Activated naive CD4-positive, alpha-beta T cell treated with Interleukin-2 at 50 U/mL for 16 hours (primary cell): ENCODE results near the gene CFAP54.
"Not testable (repeated sequence)": the region's sequence is repeated elsewhere in the genome, so short reads cannot be mapped to it uniquely, and the experiment has no call there.

Experiments used
- DNase-seq: peaks from one replicate; pipeline ENCODE4 v3.0.0-alpha.2; 2020

Gene CFAP54

DNA sequence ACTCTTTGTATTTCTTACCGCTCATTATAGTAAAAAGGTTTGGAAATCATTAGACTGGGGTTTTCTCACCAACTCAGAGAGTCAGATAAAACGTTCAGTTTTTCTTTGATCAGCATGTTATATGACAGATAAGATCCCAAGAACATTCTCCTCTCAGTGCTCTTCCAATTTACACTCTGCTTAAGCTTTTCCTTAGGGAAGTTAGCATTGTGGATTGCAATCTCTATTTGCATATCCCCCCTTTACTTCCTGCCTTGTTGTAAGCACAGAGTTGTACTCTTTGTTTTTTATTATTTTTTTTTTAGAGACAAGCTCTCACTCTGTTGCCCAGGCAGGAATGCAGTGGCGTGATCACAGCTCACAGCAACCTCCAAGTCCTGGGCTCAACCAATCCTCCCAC, 11.4 kb upstream of the CFAP54 start:
- no peak for DNase-seq

DNA sequence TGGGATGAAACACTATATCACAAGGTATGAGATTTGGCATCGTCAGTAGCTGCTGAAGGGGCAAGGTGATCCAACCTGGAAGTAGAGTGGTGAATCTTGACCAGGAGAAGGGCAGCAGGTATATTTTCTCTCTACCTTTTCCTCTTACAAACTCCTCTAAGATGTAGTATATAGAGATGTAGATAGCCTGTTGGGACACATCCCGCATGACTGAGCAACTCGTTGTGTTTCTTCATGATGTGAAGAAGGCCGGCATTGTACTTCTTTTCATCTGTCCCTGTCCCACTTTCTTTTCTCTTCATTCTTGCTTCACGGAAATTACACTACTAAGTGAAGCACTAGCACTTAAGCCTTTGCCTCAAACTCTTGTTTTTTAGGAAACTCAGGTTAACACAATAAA, 7.3 kb upstream of the CFAP54 start:
- no peak for DNase-seq

DNA sequence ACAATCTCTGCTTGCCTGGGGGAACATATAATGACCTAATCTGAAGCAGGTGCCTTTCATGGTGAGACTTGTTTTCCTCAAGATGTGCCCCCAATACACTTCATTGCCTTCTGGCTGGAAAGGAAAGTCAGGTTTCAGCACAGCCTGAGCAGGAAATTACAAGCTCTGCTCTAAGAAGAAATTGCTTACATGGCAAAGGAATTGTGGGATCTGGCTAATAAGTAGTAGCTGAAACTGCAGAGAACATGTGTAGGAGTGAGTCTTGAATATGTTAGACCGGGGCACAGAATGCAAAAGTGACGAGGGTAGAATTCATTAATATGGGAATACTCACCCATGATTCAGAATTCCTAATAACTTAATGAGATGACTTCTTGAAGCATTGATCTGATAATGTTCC, 6.3 kb upstream of the CFAP54 start:
- DNase-seq = no peak

DNA sequence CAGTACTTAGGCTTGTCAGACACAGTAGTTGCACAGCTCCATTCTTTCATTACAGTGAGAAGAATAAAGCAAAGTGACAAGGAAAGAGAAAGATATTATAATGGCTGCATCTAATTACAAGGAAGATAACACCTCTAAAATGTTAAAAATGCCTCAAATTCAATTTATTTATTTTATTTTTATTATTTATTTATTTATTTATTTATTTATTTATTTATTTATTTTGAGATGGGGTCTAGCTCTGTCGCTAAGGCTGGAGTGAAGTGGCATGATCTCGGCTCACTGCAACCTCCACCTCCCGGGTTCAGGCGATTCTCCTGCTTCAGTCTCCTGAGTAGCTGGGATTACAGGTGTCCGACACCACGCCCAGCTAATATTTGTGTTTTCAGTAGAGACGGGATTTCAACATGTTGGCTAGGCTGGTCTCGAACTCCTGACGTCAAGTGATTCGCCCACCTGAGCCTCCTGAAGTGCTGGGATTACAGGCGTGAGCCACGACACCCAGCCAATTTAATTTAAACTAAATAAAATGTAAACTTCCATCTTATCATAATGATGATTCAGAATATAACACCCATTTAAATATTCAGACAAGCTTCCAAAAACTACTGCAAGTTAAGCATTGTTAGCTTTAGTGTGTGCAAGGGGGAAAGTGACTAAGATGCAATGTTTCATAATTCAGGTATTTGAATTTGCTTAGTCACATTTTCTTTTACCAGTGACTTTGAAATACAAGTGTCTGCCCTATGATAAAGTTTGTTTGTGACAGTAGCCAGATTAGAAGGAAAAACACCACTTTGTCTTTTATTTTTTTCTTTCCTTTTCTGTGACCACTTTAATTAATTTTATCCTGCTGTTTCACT, 2.4 kb upstream of the CFAP54 start:
- no peak for DNase-seq

DNA sequence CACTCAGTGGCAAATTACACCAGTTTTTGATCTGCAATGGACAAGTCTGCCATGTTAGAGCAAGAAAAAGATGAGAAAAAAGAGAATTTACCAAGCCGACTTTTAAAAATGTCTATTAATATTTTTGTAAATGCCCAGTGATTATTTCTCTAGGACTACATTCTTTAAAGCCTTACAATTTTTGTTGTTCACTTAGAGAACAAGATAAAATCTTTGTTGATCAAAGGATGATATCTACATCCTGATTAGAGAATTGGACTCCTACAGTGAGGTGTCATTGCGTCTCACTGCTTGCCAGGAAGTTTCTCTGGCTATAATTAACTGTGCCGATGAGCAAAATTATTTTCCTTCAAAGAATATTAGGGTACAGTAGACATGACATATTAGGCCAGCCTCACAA, 1.7 kb upstream of the CFAP54 start:
- DNase-seq = no peak

DNA sequence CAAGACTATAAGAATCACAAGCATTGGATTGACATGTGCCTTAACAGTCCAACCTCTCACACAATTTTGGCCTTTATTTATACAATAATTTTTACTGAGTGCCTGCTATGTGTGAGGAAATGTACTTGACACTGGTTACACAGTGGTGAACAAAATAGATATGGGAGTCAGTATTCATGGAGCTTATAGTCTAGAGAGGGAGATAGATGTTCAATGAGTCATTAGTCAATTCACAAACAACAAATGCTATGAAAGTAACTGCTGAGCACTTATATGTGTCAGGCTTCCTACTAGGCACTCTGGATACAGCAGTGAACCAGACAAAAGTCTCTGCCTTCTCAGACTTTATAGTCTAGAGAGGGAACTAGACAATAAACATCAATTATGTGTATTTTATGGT, 3.7 kb downstream of the CFAP54 start:
- no peak for DNase-seq

DNA sequence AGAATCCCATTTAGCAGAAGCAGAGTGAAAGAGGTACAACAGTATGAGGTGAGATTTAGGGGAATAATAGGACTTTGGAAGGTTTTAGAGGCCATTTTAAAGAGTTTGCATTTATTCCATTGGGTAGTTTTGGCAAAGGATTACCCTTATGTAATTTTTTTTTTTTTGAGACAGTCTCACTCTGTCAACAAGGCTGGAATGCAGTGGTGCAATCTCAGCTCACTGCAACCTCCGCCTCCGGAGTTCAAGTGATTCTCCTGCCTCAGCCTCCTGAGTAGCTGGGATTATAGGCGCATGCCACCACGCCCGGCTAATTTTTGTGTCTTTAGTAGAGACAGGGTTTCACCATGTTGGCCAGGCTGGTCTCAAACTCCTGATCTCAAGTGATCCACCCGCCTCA, 4.8 kb downstream of the CFAP54 start:
- DNase-seq = not testable (repeated sequence)

DNA sequence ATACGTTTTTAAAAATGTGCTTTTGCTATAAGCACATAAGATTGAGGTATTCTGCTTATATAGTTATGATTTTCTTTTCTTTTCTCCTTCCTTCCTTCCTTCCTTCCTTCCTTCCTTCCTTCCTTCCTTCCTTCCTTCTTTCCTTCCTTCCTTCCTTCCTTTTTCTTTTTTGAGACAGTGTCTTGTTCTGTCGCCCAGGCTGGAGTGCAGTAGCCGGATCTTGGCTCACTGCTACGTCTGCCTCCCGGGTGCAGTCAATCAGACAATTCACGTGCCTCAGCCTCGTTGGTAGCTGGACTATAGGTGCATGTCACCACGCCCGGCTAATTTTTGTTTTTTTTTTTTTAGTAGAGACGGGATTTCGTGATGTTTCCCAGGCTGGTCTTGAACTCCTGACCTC, 5.8 kb downstream of the CFAP54 start:
- DNase-seq = no peak

DNA sequence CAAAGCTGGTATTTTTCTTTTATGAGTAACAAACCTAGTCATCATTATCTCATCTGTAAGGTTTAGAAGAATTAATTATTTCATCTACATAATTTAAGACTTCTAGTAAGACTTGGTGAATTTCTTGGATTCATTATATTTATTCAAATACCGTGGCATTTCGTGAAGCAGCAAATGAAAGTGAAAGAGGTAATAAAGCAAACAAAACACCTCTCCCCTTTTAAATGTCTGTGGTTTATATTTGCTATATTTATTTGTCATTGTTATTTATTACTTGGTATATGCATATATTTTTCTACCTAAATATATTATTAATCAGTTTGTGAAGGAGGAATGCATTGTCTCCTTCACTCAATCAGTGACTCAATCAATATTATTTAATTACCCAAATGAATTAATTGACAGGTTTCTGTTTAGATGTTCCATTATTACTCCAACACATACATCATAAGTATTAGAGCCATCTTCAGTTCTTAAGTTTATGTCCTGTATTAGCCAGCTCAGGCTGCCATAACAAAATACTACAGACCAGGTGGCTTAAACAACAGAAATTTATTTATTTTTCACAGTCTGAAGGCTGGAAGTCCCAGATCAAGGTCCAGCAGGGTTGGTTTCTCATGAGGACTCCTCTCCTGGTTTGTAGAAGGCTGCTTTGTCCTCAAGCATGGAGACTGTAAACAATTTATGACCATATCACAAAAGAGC, 6.6 kb downstream of the CFAP54 start:
- DNase-seq = no peak

DNA sequence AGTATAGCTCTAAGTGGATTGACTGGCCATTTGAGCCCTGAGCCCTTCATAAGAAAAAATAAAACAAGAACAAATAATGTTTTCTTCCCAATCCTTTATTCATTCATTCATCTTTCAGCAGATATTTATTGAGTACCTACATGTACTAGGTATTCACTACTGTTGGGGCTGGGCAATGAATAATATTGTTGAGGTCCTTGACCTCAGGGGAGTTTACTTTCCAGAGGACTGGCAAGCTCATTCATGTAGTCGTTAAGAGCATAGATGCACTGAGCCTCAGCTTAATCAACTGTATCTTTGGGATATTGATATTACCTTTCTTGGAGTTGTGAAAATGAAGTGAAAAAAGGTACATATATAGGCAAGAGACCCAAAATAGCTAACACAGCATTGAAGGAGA, 7.6 kb downstream of the CFAP54 start:
- no peak for DNase-seq

DNA sequence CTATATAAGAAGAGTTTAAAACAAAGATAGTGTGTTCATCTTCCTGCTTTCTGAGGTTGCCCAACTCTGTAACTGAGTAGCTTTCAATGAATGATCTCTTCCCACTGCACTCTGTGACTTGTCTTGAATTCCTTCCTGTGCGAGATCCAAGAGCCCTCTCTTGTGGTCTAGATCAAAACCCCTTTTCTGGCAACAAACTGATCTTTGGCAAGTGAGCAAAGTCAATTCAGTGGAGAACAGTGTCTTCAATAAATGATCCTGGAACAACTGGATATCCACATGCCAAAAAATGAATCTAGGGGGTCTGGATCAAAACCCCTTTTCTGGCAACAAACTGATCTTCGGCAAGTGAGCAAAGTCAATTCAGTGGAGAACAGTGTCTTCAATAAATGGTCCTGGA, 8.5 kb downstream of the CFAP54 start:
- no peak for DNase-seq

DNA sequence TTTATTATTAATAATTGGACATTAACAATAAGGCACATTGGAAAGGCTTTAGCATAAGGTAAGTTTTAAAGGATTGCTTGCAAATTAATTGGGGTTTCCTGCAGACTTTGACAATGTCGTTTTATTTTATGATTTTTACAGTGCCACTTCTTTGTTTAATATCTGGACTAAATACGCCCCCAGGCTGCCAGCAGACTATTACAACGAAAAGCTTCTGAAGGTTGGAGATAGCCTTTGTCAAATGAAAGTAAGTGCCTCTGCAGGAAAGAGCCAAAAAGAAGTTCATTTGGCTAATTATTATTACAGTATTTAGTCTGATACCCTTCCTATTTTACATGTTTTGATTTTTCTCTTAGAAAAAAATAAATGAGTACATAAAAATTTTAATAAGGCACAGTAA, 11.3 kb downstream of the CFAP54 start:
- DNase-seq = no peak

DNA sequence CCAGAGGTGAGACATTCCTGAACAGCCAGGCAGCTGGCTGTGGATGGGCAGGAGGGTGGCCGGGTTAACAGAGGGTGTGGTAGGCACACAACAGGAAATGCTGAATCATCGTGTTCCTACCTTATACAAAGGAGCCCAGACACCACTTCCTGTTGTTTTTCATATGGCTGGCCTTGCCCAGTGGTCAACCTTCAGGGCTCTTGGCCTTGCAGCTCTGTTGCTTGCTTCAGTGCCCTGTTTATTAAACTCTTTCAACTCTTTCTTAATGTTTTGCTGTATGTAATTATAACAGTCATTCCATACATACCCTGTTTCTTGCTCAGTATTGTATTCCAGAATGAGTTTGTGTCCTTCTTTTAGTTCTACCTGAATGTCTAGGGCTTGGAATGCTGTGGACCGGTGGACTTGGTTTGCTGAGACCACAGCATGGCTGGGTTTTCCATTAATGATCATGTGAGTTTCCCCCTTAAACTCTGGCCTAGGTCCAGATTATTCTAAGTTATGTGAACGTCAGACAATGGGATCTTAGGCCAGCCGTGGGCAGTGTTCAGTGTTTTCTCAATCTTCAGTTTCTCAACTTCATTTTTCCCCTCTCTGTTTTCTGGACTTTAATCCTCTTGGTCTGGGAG, 11.9 kb downstream of the CFAP54 start:
- peak; percentile 34 for DNase-seq

DNA sequence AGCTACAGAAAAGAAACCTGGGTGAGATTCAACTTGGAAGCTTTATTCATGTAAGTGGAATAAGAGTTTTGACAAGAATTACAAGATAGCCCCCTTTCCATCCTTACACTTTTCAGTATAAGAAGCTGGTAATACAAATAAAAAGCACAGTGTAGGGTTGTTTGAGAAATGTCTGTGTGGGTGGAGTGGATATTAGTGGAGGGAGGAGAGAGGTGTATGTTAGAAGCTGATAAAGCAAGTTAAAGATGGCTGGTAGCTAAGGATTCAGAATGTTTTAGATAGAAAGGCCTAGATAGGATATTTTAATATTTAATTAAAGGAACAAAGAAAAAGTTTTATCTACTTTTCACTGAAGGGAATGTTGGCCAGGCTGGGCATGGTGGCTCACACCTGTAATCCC, 12.5 kb downstream of the CFAP54 start:
- DNase-seq = no peak

DNA sequence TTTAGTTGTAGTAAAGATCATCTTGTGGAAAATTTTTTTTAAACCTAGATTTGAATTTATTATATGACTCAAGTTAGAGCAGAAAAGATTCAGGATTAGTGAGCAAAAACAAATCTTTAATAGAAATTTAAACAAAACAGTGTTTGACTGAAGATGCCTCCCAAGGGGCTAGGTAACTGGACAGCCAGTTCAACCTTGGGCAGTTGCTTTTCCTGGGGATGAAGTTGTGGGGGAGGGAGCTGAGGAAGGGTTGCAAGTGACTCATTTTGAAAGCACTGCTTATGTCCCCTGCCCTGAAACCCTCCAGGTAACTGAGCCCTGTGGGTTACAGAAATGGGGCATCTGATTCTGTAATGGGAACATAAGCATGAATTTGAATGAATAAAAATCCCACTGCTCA, 13.1 kb downstream of the CFAP54 start:
- peak; percentile 12 for DNase-seq

DNA sequence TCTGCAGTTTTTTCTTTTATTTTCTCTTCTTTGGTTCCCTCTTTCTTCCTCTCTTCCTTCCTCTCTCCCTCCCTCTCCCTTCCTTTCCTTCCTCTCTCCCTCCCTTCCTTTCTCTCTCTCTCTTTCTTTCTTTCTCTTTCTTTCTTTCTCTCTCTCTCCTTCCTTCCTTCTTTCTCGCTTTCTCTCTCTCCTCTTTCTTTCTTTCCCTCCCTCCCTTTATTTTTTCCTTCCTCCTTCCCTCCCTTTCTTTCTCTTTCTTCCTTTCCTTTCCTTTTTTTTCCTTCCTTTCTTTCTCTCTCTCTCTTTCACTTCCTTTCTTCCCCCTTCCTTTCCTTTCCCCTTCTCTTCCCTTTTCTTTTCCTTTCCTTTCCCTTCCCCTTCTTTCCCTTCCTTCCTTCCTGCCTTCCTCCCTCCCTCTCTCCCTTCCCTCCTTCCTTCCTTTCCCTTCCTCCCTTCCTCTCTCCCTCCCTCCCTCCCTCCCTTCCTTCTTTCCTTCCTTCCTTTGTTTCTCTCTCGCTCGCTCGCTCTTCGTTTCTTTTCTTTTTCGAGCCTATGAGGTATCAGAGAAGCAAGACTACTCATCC, 13.7 kb downstream of the CFAP54 start:
- DNase-seq = no peak

DNA sequence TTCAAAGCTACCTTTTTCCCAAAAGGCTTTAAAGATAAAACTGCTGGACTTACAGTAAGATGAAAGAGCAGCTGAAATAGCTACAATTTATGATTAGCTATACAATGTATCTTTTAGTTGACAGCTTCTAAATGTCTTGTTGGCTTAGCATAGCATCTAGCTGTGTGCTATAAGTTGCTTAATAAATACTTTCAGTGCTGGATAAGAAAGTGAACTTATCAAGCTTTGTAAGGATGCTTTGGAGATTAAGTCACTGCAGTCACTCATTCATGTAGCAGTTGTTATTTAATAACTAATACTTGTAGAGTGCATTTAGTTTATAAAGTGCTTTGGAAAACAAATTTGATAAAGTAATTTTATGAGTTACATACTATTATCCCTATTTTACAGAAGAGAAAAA, 14.6 kb downstream of the CFAP54 start:
- DNase-seq = no peak

DNA sequence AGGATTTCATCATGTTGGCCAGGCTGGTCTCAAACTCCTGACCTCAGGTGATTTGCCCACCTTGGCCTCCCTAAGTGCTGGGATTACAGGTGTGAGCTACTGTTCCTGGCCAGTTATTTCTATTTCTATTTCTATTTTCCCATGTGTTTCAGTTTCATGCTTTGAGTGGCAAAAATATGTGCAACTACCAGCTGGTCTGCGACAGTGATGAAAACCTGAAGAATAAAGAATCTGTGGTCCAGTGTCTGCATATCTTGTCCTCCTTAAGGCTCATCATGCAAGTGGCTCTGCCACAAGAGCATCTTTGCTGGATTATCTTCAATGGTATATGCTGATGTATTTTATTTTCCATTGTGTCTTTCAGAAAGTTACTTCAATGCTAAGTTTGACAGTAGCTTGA, 17.4 kb downstream of the CFAP54 start:
- DNase-seq = no peak

DNA sequence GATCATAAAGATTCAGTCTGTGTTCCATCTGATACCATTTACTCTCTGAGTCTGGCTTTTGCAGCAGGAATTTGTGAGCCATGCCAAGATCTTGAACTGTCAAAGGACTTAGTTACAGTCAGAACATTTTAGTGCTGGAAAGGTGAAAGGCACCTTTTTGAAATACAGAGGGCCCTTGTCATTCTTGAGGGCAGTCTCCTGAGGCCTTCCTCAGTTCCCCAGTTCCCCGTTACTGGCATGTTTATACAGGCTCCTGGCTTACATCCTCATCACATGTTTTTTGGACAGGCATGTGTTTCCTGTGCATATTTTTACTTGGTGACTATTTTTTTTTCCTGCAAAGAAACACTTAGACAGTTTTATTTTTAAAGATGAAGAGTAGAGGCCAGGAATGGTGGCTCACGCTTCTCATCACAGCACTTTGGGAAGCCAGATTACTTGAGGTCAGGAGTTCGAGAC, 21.0 kb downstream of the CFAP54 start:
- no peak for DNase-seq

DNA sequence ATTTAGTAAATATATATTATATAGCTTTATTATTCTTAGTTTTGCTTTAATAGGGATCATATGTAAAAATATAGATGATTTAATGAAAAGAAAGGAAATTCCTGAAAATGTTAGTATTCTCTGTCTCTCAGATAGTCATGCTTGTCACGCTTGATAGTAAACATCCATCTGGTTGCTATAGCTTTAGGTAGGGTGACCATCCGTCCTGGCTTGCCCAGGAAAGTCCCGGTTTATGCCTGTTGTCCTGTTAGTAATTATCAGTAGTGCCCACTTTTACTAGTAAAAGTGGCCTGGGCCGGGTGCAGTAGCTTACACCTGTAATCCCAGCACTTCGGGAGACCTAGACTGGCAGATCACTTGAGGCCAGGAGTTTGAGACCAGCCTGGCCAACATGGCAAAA, 23.8 kb downstream of the CFAP54 start:
- DNase-seq = no peak

DNA sequence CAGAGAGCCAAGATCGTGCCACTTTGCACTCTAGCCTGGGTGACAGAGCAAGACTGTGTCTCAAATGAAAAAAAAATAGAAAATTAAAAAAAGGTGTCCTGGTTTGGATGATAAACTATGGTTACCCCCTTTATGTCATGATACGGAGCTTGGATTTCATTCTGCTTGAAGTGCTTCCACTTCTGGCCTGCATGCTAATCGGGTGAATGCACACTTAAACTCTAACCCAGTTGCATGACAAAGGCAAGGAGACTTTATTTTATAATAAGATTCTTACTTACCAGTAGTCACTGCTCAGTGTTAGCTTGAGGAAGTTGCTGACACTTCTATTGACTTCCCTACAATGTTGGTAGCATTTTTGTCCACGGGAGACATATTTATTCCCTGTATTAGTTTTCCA, 24.3 kb downstream of the CFAP54 start:
- no peak for DNase-seq

DNA sequence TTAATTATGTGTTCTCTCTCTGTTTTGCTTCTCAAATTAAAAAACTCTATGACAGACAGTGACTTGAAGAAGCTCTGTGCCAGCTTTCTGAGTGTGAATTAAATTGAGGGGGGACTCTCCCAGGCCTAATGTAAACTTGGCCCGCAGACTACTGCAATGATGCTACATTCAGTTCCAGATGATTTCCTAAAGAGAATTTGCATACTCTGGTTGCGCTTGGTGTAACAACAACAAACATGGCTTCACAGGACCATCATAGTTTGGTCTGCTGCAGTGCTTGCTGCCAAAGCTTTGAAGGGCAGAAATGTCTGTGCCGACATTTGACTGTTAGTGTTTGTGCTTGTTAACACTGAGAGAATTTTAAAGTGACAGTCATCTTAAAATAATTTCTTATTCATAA, 25.0 kb downstream of the CFAP54 start:
- DNase-seq = no peak
